K562 (cell line): ENCODE measurements around the gene GPNMB. TPM values are rescaled to one million over a fixed set of nuclear protein-coding genes. Genes with fewer than 3 reads are reported as not detected.

Experiments
- BHLHE40 ChIP-seq: IDR thresholded peaks from 2 replicates; pipeline ENCODE4 v1.6.1; 2011; ENCODE audit warnings: low read length, improper control_type of control experiment
- BRCA1 ChIP-seq, 2 experiments: fragments of 450-650 bp in 1 of 2; sonication (generic) in 1 of 2; formaldehyde crosslinking in 1 of 2; IDR thresholded peaks; 2 replicates each; pipeline versions ENCODE4 v1.5.0 to v1.6.1; 2017 to 2020; ENCODE audit warnings: mild to moderate bottlenecking in 1 of 2, missing genetic modification reagents in 1 of 2
- CBFA2T2 ChIP-seq: fragments of 450-650 bp; conservative IDR thresholded peaks from 2 replicates; pipeline ENCODE4 v1.6.1; 2017; ENCODE audit warnings: mild to moderate bottlenecking
- DEAF1 ChIP-seq: fragments of 450-650 bp; formaldehyde crosslinking; IDR thresholded peaks from 2 replicates; pipeline ENCODE4 v1.4.0; 2020; ENCODE audit warnings: mild to moderate bottlenecking, moderate library complexity
- FOXJ3 ChIP-seq: sonication (generic); formaldehyde crosslinking; IDR thresholded peaks from 2 replicates; pipeline ENCODE4 v1.4.0; 2020; ENCODE audit warnings: mild to moderate bottlenecking, missing genetic modification reagents
- FOXK1 ChIP-seq: sonication (generic); formaldehyde crosslinking; IDR thresholded peaks from 2 replicates; pipeline ENCODE4 v1.8.0; 2022; ENCODE audit warnings: missing genetic modification reagents, mild to moderate bottlenecking, borderline replicate concordance
- KDM1A ChIP-seq, 2 experiments: fragments of 450-650 bp; IDR thresholded peaks; 2 replicates each; pipeline ENCODE4 v1.6.1; 2016; ENCODE audit warnings: mild to moderate bottlenecking in 2 of 2
- MCM2 ChIP-seq: fragments of 450-650 bp; IDR thresholded peaks from 2 replicates; pipeline ENCODE4 v1.6.1; 2017; ENCODE audit warnings: low read depth, mild to moderate bottlenecking
- MCM3 ChIP-seq: fragments of 450-650 bp; IDR thresholded peaks from 2 replicates; pipeline ENCODE4 v1.6.1; 2016
- MCM5 ChIP-seq: fragments of 450-650 bp; IDR thresholded peaks from 2 replicates; pipeline ENCODE4 v1.6.1; 2016; ENCODE audit warnings: low read depth
- NFE2L1 ChIP-seq: fragments of 450-650 bp; IDR thresholded peaks from 2 replicates; pipeline ENCODE4 v1.6.1; 2016; ENCODE audit warnings: missing genetic modification characterization, low read depth, mild to moderate bottlenecking, missing compliant biosample characterization, moderate library complexity, borderline replicate concordance
- NFYB ChIP-seq: IDR thresholded peaks from 2 replicates; pipeline ENCODE4 v1.6.1; 2011; ENCODE audit warnings: mild to moderate bottlenecking, moderate library complexity; ENCODE audit not compliant: insufficient read length; ENCODE audit errors: extremely low read depth
- RHOXF2B ChIP-seq: fragments of 250-450 bp; sonication (Bioruptor Pico); conservative IDR thresholded peaks from 2 replicates; pipeline ENCODE4 v1.5.1; 2021
- SAFB2 ChIP-seq: fragments of 200-400 bp; formaldehyde crosslinking; IDR thresholded peaks from 2 replicates; pipeline ENCODE4 v1.6.1; 2018; ENCODE audit warnings: borderline replicate concordance, low read length, low read depth, moderate library complexity; ENCODE audit not compliant: severe bottlenecking
- SETDB1 ChIP-seq: IDR thresholded peaks from one replicate; pipeline ENCODE4 v1.6.1; 2012; ENCODE audit warnings: low read length, control low read depth, inconsistent platforms
- SMARCE1 ChIP-seq: fragments of 450-650 bp; IDR thresholded peaks from 2 replicates; pipeline ENCODE4 v1.7.1; 2016; ENCODE audit warnings: mild to moderate bottlenecking
- SRF ChIP-seq, 2 experiments: fragments of 250-450, 450-650 bp in 1 of 2; sonication (Bioruptor Pico) in 1 of 2; sonication (generic) in 1 of 2; formaldehyde crosslinking; IDR thresholded peaks; 2 replicates each; pipeline versions ENCODE4 v1.5.0 to v1.5.1; 2020 to 2022; ENCODE audit warnings: mild to moderate bottlenecking in 1 of 2, missing genetic modification reagents in 1 of 2
- TAL1 ChIP-seq: fragments of 450-650 bp; IDR thresholded peaks from 2 replicates; pipeline ENCODE4 v1.6.1; 2016; ENCODE audit warnings: mild to moderate bottlenecking
- ZBTB12 ChIP-seq: fragments of 250-450 bp; sonication (Bioruptor Pico); IDR thresholded peaks from 2 replicates; pipeline ENCODE4 v1.4.0; 2020
- ZNF354B ChIP-seq: fragments of 250-450 bp; sonication (Bioruptor Pico); IDR thresholded peaks from 2 replicates; pipeline ENCODE4 v1.4.0; 2020
- polyA plus RNA-seq, 8 experiments: library from polyadenylated mRNA; depleted of rRNA in 4 of 8; stranded (reverse) in 5 of 8; unstranded in 3 of 8; fragments of >200 nt; fragmentation: Nextera tagmentation in 2 of 8; fragmentation: Illumina TruSeq in 1 of 8; extraction: Ambion mirVana in 2 of 8; extraction: Trizol in 1 of 8; gene quantifications; 2 replicates each; pipeline versions ENCODE4 v1.2.1 to v1.2.3, GENCODE V29; 2011 to 2014; ENCODE audit warnings: inconsistent platforms in 1 of 8, missing spikeins in 1 of 8
- total RNA-seq, 7 experiments: library from RNA; depleted of rRNA in 6 of 7; stranded (reverse); fragments of >200 nt in 6 of 7; fragmentation: Illumina TruSeq in 2 of 7; extraction: Trizol in 2 of 7; gene quantifications; 2 replicates each; pipeline versions ENCODE4 v1.2.1 to v1.2.3, GENCODE V29; 2011 to 2021; ENCODE audit warnings: low replicate concordance in 1 of 7
- TF ChIP-seq, protein P1 (sequence below): fragments of 450-650 bp; IDR thresholded peaks from 2 replicates; pipeline ENCODE4 v1.6.1; 2018; ENCODE audit not compliant: partially characterized antibody
- TF ChIP-seq, protein P2 (sequence below): fragments of 450-650 bp; IDR thresholded peaks from 2 replicates; pipeline ENCODE4 v1.6.1; 2016; ENCODE audit warnings: low read depth, mild to moderate bottlenecking, moderate library complexity

Gene GPNMB
- total and polyA plus RNA-seq, 9 of the 15 experiments (the other 6 are each of a cell fraction or from before 2014, with no cell fraction given), result 0.15 to 0.72 (median 0.33) TPM

DNA sequence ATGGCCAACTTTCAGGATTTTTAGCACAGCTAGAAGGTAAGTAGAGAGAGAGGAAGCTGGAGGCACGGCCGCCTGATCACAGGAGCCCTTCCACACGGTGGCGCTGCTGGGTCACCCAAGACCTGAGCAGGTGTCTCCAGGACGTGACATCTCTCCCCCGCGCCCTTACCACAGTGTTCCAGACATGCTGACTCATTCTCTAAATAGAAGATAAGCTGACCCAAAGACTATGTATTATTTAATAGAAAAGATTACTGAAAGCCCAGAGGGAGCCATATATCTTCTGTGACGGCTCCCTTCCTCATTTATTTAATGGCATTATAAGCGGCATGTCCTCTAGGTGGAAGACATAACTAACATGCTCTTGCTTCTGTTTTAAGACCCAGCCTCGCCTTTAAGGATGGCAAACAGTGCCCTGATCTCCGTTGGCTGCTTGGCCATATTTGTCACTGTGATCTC lies 26.6 kb downstream of the GPNMB start (continued):
- TF ChIP-seq SRF (CRISPR knock-in tag; IDR thresholded peaks at IDR 0.05), result 0 out of 4 replicates have a peak, but pooled peaks of 1 of the 2 experiments have one; percentile 36
- TF ChIP-seq BRCA1 (IDR thresholded peaks at IDR 0.05), result no peak
- TF ChIP-seq BRCA1 (CRISPR knock-in tag; IDR thresholded peaks at IDR 0.05), result no peak
- no peak for TF ChIP-seq NFYB
- TF ChIP-seq ZNF354B (CRISPR knock-in tag), result no peak
- no peak for TF ChIP-seq FOXJ3
- TF ChIP-seq, protein P1, sequence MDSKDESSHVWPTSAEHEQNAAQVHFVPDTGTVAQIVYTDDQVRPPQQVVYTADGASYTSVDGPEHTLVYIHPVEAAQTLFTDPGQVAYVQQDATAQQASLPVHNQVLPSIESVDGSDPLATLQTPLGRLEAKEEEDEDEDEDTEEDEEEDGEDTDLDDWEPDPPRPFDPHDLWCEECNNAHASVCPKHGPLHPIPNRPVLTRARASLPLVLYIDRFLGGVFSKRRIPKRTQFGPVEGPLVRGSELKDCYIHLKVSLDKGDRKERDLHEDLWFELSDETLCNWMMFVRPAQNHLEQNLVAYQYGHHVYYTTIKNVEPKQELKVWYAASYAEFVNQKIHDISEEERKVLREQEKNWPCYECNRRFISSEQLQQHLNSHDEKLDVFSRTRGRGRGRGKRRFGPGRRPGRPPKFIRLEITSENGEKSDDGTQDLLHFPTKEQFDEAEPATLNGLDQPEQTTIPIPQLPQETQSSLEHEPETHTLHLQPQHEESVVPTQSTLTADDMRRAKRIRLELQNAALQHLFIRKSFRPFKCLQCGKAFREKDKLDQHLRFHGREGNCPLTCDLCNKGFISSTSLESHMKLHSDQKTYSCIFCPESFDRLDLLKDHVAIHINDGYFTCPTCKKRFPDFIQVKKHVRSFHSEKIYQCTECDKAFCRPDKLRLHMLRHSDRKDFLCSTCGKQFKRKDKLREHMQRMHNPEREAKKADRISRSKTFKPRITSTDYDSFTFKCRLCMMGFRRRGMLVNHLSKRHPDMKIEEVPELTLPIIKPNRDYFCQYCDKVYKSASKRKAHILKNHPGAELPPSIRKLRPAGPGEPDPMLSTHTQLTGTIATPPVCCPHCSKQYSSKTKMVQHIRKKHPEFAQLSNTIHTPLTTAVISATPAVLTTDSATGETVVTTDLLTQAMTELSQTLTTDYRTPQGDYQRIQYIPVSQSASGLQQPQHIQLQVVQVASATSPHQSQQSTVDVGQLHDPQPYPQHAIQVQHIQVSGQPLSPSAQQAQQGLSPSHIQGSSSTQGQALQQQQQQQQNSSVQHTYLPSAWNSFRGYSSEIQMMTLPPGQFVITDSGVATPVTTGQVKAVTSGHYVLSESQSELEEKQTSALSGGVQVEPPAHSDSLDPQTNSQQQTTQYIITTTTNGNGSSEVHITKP, result peak; percentile 47
- TF ChIP-seq, protein P2, sequence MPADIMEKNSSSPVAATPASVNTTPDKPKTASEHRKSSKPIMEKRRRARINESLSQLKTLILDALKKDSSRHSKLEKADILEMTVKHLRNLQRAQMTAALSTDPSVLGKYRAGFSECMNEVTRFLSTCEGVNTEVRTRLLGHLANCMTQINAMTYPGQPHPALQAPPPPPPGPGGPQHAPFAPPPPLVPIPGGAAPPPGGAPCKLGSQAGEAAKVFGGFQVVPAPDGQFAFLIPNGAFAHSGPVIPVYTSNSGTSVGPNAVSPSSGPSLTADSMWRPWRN, result peak; percentile 70; the same call in 1 of the 2 replicates
- no peak for TF ChIP-seq MCM5
- peak; percentile 67 for TF ChIP-seq DEAF1
- TF ChIP-seq KDM1A (IDR thresholded peaks at IDR 0.05), result peak; percentile 84 to 87
- no peak for TF ChIP-seq SETDB1
- TF ChIP-seq RHOXF2B, result no peak
- no peak for TF ChIP-seq ZBTB12 (CRISPR knock-in tag)
- TF ChIP-seq NFE2L1 (tag), result peak; percentile 86
- peak; percentile 67 for TF ChIP-seq CBFA2T2
- TF ChIP-seq SAFB2, result no peak
- TF ChIP-seq MCM3, result no peak
- TF ChIP-seq MCM2, result no peak
- peak; percentile 95 for TF ChIP-seq SMARCE1
- peak; percentile 77 for TF ChIP-seq BHLHE40
- TF ChIP-seq FOXK1 (CRISPR knock-in tag), result 0 out of 2 replicates have a peak, but pooled peaks have one; percentile 10
- peak; percentile 53; the same call in 1 of the 2 replicates for TF ChIP-seq TAL1
